Suprapubic skin (tissue), 4 donors: ENCODE results near the gene APBA3. TPM values are rescaled to one million over a fixed set of nuclear protein-coding genes. Genes with fewer than 3 reads are reported as not detected.
A peak's percentile ranks its signal among the peaks of the same experiment; 100 is the strongest.

Experiments used
- DNase-seq, 2 donors: peaks; one replicate each; pipeline ENCODE4 v3.0.0-alpha.2; 2019; ENCODE audit warnings: low spot score in 2 of 2
- H3K27ac ChIP-seq: fragments of 200-600 bp; sonication (generic); one replicate; pipeline ENCODE4 v1.5.1; 2019
- H3K27me3 ChIP-seq: fragments of 200-600 bp; sonication (generic); one replicate; pipeline ENCODE4 v1.5.1; 2019
- H3K36me3 ChIP-seq: fragments of 200-600 bp; sonication (generic); one replicate; pipeline ENCODE4 v1.5.1; 2019
- H3K4me1 ChIP-seq: fragments of 200-600 bp; sonication (generic); one replicate; pipeline ENCODE4 v1.5.1; 2019
- H3K4me3 ChIP-seq: fragments of 200-600 bp; sonication (generic); one replicate; pipeline ENCODE4 v1.5.1; 2019; ENCODE audit warnings: mild to moderate bottlenecking
- H3K9me3 ChIP-seq: fragments of 200-600 bp; sonication (generic); one replicate; pipeline ENCODE4 v1.5.1; 2019
- CTCF ChIP-seq, 2 donors: fragments of 200-600 bp in 1 of 2; fragments of 450-650 bp in 1 of 2; sonication (generic) in 1 of 2; IDR thresholded peaks; one replicate each; pipeline ENCODE4 v1.5.1; 2016 to 2019; ENCODE audit warnings: antibody characterized with exemption in 2 of 2, mild to moderate bottlenecking in 1 of 2, moderate library complexity in 1 of 2
- EP300 ChIP-seq: sonication (generic); formaldehyde crosslinking; IDR thresholded peaks from one replicate; pipeline ENCODE4 v1.6.1; 2017; ENCODE audit warnings: antibody characterized with exemption
- POLR2A ChIP-seq, 2 donors: fragments of 450-650 bp; IDR thresholded peaks; one replicate each; pipeline ENCODE4 v1.6.1; 2017; ENCODE audit warnings: antibody characterized with exemption in 2 of 2, mild to moderate bottlenecking in 2 of 2, moderate library complexity in 2 of 2
- POLR2AphosphoS5 ChIP-seq, 3 donors: sonication (generic); formaldehyde crosslinking; IDR thresholded peaks; one replicate each; pipeline ENCODE4 v1.6.1; 2017; ENCODE audit warnings: antibody characterized with exemption in 3 of 3
- WGBS: methylation state at CpG from one replicate; pipeline ENCODE4 v1.1.5; 2018; 5-methylcytosine and 5-hydroxymethylcytosine counted together
- total RNA-seq, 4 donors: library from RNA; depleted of rRNA; stranded (reverse); fragments of >200 nt; gene quantifications; one replicate each; pipeline ENCODE4 v1.1.0, GENCODE V29; 2016

APBA3 gene
- total RNA-seq, 4 donors from 2014 or later = 19.8 to 55.0 (median 25.8) TPM

- DNase-seq = no peak
- Histone ChIP-seq H3K36me3 (no peaks in the 10 kb centered on the region), H3K4me1 (no peaks in the 10 kb centered on the region), H3K9me3 (no peaks in the 10 kb centered on the region), H3K27ac (no peak overlapping the region), H3K4me3 (no peak overlapping the region), H3K27me3 (peaks cover 8% of the 10 kb centered on the region)
- TF ChIP-seq EP300 (no peak), POLR2AphosphoS5 (IDR thresholded peaks at IDR 0.05) (no peak), CTCF (IDR thresholded peaks at IDR 0.05) (no peak), POLR2A (IDR thresholded peaks at IDR 0.05) (no peak)
- 57% methylated on average over 11 of the region's 20 CpGs for WGBS
These were observed 27.8 kb downstream of the APBA3 start for GRCh38 chr19:3733549-3734309.

- H3K36me3 ChIP-seq = no peaks in the 10 kb centered on the region
- H3K4me1 ChIP-seq = no peaks in the 10 kb centered on the region
- no peaks in the 10 kb centered on the region for H3K9me3 ChIP-seq
- no peak overlapping the region for H3K4me3 ChIP-seq
- peaks cover 8% of the 10 kb centered on the region for H3K27me3 ChIP-seq
- no peak for DNase-seq
- WGBS = 82% methylated on average over 1 of the region's 1 CpG
- H3K27ac ChIP-seq = no peak overlapping the region
- TF ChIP-seq EP300 (no peak), POLR2AphosphoS5 (IDR thresholded peaks at IDR 0.05) (no peak), POLR2A (IDR thresholded peaks at IDR 0.05) (no peak), CTCF (IDR thresholded peaks at IDR 0.05) (no peak)
These were observed 29.4 kb downstream of the APBA3 start for GRCh38 chr19:3732108-3732507.

- no peak for TF ChIP-seq POLR2A (IDR thresholded peaks at IDR 0.05)
- no peak for TF ChIP-seq CTCF (IDR thresholded peaks at IDR 0.05)
- no peak for TF ChIP-seq EP300
- no peak for TF ChIP-seq POLR2AphosphoS5 (IDR thresholded peaks at IDR 0.05)
- 92% methylated on average over 16 of the region's 32 CpGs for WGBS
These were observed 31.0 kb downstream of the APBA3 start for GRCh38 chr19:3730457-3730958.

GRCh38 chr19:3725640-3726310 is 35.7 kb downstream of the APBA3 start:
- no peak overlapping the region for H3K27ac ChIP-seq
- no peaks in the 10 kb centered on the region for H3K36me3 ChIP-seq
- no peak for TF ChIP-seq CTCF (IDR thresholded peaks at IDR 0.05)
- no peak for TF ChIP-seq POLR2A (IDR thresholded peaks at IDR 0.05)
- peaks cover 49% of the 10 kb centered on the region for H3K27me3 ChIP-seq
- 50% methylated on average over 9 of the region's 14 CpGs for WGBS
- peak in 1 of 2 donors; percentile 67 for DNase-seq
- H3K4me1 ChIP-seq = peaks cover 20% of the 10 kb centered on the region
- no peak overlapping the region for H3K4me3 ChIP-seq
- no peaks in the 10 kb centered on the region for H3K9me3 ChIP-seq

More at GRCh38 chr19:3730457-3730958, 31.0 kb downstream of the APBA3 start:
- no peak for DNase-seq
- Histone ChIP-seq H3K27me3 (peaks cover 14% of the 10 kb centered on the region), H3K36me3 (no peaks in the 10 kb centered on the region), H3K4me3 (no peak overlapping the region), H3K27ac (no peak overlapping the region), H3K9me3 (no peaks in the 10 kb centered on the region), H3K4me1 (no peaks in the 10 kb centered on the region)

GRCh38 chr19:3725121-3725520 is 36.4 kb downstream of the APBA3 start:
- Histone ChIP-seq H3K27ac (no peak overlapping the region), H3K4me3 (no peak overlapping the region), H3K36me3 (no peaks in the 10 kb centered on the region), H3K27me3 (peaks cover 56% of the 10 kb centered on the region), H3K9me3 (no peaks in the 10 kb centered on the region), H3K4me1 (peaks cover 23% of the 10 kb centered on the region)
- 53% methylated on average over 2 of the region's 3 CpGs for WGBS
- TF ChIP-seq POLR2A (IDR thresholded peaks at IDR 0.05) (no peak), CTCF (IDR thresholded peaks at IDR 0.05) (no peak), POLR2AphosphoS5 (IDR thresholded peaks at IDR 0.05) (no peak), EP300 (no peak)
- DNase-seq = no peak
